Stimulated activated CD4-positive, alpha-beta T cell treated with anti-CD3 and anti-CD28 coated beads, TNF-alpha, amount 100 ng/mL, for 1 hour (primary cell): ENCODE results near the gene PBXIP1.
"Not testable (repeated sequence)": the region's sequence is repeated elsewhere in the genome, so short reads cannot be mapped to it uniquely, and the experiment has no call there.

Source experiments
- DNase-seq, 3 donors: peaks; one replicate each; pipeline ENCODE4 v3.0.0-alpha.2; 2020; ENCODE audit warnings: low read depth in 3 of 3, low spot score in 1 of 3

Gene PBXIP1

GRCh38 chr1:154994591-154994990 is 38.7 kb upstream of the PBXIP1 start:
- no peak for DNase-seq

DNA sequence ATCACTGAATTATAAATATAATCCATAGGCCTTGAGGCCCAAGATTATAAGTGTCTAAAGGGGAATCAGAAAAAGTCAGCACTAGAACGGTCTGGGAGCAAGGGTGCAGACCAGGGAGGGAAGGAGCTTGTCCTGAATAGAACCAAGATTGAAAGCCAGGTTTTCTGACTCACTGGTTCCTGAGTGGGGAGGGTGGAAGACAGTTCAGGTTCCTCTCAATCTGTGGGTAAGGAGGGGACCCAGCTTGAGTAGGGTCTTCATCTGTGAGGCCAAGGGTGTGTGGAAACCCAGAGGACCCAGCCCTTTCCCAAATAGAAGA is 38.3 kb upstream of the PBXIP1 start:
- no peak for DNase-seq

DNA sequence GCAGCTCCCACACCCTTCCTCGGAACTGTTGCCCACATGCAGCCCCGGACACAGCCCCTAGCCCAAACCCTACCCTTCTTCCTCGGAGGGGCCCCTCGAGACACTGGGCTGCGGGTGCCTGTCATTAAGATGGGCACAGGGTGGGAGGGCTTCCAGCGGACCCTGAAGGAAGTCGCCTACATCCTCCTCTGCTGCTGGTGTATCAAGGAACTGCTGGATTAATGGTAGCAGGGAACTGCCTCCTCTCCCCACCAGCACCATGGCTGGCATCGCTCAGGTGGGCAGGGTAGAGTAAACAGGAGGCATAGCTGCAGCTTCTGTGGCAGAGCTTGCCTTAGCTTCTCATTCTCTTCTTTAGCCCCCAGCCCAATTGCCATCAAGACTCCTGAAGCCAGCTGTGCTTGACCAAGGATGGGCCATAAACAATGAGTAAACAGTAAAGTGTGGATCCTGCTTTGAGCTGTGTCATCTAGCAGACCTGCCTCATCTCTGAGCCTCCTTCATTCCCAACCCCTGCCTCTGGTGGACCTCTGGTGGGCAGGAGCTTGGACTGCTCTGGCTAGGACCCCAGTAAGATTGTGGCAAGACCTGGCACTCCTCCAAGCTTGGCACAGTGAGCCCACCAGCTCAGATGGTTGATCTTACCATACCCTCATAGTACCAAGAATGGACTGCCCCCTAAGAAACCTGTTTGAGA is 37.8 kb upstream of the PBXIP1 start, which contains the start of gene LENEP:
LENEP (plus strand) TSS at position 15 of the 697 bp plus-strand sequence; CDS start at position 37, 22 bp downstream.
- DNase-seq = no peak

DNA sequence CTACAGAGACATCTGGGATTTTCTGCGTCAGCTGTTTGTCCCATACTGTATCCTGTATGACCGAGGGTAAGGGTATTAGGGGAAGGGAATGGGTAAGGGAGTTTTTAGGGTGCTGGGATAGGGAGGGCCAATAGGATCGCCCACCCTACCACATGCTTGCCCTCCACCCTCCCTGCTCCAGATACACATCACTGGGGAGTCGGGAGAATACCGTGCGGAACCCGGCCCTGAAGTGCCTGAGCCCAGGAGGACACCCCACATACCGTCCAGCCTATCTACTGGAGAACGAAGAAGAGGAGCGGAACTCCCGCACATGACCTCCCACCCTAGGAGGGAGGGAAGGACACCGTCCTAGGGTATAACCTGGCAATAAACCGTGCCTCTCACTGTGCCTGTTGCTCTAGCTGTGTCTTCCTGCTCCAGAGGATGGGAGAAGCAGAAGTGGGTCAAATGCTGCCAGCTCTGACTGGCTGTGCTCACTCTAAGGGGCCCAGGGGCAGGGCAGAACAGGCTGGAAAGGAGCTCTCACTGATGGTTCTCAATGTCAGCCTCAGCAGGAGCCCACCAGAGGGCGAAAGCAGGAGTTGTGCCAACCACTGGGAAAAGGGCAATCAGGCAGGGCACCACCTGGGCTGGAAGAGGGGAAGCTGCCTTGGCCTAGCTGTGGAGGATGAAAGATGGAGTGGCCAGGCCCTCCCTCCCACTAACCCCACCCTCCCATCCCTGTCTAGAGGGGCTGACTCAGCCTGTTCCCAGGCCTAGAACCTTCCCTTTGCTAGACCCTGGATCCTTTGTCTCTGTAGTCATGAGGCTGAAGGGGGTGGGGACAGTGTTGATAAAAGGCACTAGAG is 37.0 kb upstream of the PBXIP1 start:
- DNase-seq = no peak

GRCh38 chr1:154990276-154990675 is 34.4 kb upstream of the PBXIP1 start:
- DNase-seq = no peak

DNA sequence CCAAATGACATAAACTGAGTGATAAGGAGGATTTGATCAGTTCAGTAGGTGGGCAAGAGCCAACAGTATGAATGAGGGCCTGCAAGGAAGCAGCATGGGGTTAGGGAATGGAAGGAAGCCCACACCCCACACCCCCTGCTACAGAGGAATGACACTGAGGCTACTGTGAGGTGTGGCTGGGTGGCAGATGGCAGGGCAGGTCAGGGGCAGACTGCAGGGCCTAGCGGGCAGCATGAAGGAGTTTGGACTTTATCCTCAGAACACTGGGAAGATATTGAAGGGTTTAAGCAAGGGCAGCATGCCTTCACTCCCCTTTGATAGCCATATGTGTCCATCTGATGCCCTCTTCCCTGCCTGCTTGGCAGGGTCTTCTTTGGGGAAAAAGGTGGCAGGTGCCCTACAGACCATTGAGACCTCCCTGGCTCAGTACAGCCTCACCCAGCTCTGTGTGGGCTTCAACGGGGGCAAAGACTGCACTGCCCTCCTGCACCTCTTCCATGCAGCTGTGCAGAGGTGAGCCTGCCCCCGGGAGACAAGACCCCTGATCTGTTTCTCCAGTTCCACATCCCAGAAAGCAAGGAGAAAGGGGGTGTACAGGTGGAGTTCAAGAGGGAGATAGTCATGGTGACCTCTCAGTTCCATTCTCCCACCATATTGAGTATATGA is 33.4 kb upstream of the PBXIP1 start:
- no peak for DNase-seq

DNA sequence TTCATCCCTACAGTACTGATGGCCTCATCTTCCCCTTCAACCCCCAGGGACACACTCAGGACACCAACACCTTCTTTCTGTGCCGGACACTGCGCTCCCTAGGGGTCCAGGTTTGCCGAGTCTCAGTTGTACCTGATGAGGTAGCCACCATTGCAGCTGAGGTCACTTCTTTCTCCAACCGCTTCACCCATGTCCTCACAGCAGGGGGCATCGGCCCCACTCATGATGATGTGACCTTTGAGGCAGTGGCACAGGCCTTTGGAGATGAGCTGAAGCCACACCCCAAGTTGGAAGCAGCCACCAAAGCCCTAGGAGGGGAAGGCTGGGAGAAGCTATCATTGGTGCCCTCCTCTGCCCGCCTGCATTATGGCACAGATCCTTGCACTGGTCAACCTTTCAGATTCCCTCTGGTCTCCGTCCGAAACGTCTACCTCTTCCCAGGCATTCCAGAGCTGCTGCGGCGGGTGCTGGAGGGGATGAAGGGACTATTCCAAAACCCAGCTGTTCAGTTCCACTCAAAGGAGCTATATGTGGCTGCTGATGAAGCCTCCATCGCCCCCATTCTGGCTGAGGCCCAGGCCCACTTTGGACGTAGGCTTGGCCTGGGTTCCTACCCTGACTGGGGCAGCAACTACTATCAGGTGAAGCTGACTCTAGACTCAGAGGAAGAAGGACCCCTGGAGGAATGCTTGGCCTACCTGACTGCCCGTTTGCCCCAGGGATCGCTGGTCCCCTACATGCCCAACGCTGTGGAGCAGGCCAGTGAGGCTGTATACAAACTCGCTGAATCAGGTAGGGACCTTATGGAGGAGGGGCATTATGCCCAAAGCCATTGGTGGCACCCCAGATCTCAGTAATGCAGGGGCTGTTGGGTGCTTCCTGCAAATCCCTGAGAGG is 32.4 kb upstream of the PBXIP1 start:
- no peak for DNase-seq

GRCh38 chr1:154987326-154987725 is 31.4 kb upstream of the PBXIP1 start:
- no peak for DNase-seq

GRCh38 chr1:154986736-154987135 is 30.8 kb upstream of the PBXIP1 start:
- not testable (repeated sequence) for DNase-seq

- no peak for DNase-seq
Observed at GRCh38 chr1:154983776-154984466, 28.0 kb upstream of the PBXIP1 start.

GRCh38 chr1:154982897-154983648 is 27.2 kb upstream of the PBXIP1 start, which contains the start of gene FLAD1:
FLAD1 (plus strand) TSS chr1:154983344; CDS start chr1:154983695, 351 bp downstream.
- peak; percentile 84 to 92 (median 87) for DNase-seq

DNA sequence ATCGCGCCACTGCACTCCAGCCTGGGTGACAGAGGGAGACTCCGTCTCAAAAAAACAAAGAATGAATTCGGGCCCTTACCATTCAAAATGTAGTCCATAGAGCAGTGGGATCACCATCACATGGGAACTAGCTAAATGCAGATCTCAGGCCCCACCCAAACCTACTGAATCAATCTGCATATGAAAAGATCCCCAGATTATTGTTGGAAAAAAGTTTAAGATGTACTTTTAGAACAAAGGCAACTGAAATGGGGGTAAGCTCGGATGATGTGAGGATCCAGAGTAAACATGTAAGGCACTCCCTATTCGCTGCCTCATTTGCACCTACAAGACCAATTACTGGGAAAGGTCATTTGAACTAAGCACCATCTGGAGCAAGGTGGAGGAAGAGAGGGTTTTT is 26.4 kb upstream of the PBXIP1 start:
- no peak for DNase-seq

DNA sequence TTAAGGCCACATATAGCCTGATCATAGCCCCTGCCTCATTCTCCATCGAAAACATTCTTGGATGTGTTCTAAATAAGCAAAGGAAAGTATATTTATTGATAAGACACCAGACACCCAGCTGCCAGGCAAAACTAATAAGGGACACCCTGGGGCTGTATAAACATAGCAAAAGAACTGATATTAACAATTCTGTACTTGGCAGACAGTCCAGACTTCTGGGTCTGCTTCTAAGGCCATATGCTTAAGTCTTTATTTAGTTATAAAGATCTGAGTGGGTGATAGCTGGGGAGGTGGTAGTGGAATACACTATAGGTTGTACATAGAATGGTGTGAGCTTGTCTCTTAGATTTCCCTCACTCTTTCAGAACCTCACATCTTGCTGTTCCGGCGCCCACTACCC is 22.5 kb upstream of the PBXIP1 start:
- DNase-seq = no peak

- not testable (repeated sequence) for DNase-seq
Observed at GRCh38 chr1:154977762-154978161, 21.9 kb upstream of the PBXIP1 start.

GRCh38 chr1:154975409-154976059 is 19.6 kb upstream of the PBXIP1 start:
- DNase-seq = peak in 1 of 3 donors; percentile 54

GRCh38 chr1:154974808-154975408 is 19.0 kb upstream of the PBXIP1 start:
- peak; percentile 86 to 89 (median 87) for DNase-seq

GRCh38 chr1:154974102-154974807 is 18.4 kb upstream of the PBXIP1 start, which contains the start of gene CKS1B:
CKS1B (plus strand) TSS chr1:154974681; CDS start chr1:154974746, 65 bp downstream.
- peak; percentile 86 to 93 (median 93) for DNase-seq
